ENCODE results near the gene IRF7.

GRCh38 chr11:645536-645935, 29.8 kb upstream of the IRF7 start:
- TF ChIP-seq CTCF (IDR thresholded peaks at IDR 0.05) (no peak), POLR2A (IDR thresholded peaks at IDR 0.05) (no peak)

Measured in ovary (tissue), 3 donors.